HL-60 (cell line): ENCODE measurements around the gene ATF6B.

Experiments
- DNase-seq, 2 experiments: peaks; one replicate each; pipeline ENCODE4 v3.0.0-alpha.2; 2010 to 2020; ENCODE audit warnings: low read depth in 1 of 2, low spot score in 1 of 2
- H3K27ac ChIP-seq: fragments of 250-450 bp; sonication (Bioruptor Pico); replicated peaks from 2 replicates; pipeline ENCODE4 v1.5.1; 2020; ENCODE audit warnings: mild to moderate bottlenecking, moderate library complexity
- H3K27me3 ChIP-seq: fragments of 250-450 bp; sonication (Bioruptor Pico); 2 replicates; pipeline ENCODE4 v1.5.1; 2021; ENCODE audit warnings: mild to moderate bottlenecking, moderate library complexity; ENCODE audit not compliant: insufficient read depth, poor library complexity, severe bottlenecking
- H3K4me3 ChIP-seq: replicated peaks from 2 replicates; pipeline ENCODE4 v1.5.1; 2011; ENCODE audit warnings: mild to moderate bottlenecking, control low read depth, low read length; ENCODE audit not compliant: insufficient read depth
- GABPA ChIP-seq: IDR thresholded peaks from 2 replicates; pipeline ENCODE4 v1.6.1; 2012; ENCODE audit warnings: low read depth
- POLR2AphosphoS5 ChIP-seq: IDR thresholded peaks from 2 replicates; pipeline ENCODE4 v1.6.1; 2012; ENCODE audit warnings: low read depth
- SPI1 ChIP-seq: IDR thresholded peaks from 2 replicates; pipeline ENCODE4 v1.6.1; 2012; ENCODE audit warnings: low read depth, mild to moderate bottlenecking, borderline replicate concordance
- TF ChIP-seq, protein P1 (sequence below): IDR thresholded peaks from one replicate; pipeline ENCODE4 v1.5.1; 2011; ENCODE audit warnings: low read length, control low read depth, inconsistent platforms; ENCODE audit not compliant: insufficient read depth
- TF ChIP-seq, protein P2 (sequence below): IDR thresholded peaks from 2 replicates; pipeline ENCODE4 v1.6.1; 2012; ENCODE audit warnings: low read depth; ENCODE audit not compliant: insufficient replicate concordance

Gene ATF6B

GRCh38 chr6:32164295-32164694, 36.2 kb upstream of the ATF6B start, which contains the start of gene EGFL8:
TSS of gene EGFL8 (plus strand) at chr6:32164595. CDS start at chr6:32166166, 1,571 bp downstream.
- Histone ChIP-seq H3K4me3 (no peak within 1 kb of the TSS), H3K27me3 (no peaks in the 10 kb centered on the region), H3K27ac (no peak within 1 kb of the TSS)
- TF ChIP-seq, protein P1, sequence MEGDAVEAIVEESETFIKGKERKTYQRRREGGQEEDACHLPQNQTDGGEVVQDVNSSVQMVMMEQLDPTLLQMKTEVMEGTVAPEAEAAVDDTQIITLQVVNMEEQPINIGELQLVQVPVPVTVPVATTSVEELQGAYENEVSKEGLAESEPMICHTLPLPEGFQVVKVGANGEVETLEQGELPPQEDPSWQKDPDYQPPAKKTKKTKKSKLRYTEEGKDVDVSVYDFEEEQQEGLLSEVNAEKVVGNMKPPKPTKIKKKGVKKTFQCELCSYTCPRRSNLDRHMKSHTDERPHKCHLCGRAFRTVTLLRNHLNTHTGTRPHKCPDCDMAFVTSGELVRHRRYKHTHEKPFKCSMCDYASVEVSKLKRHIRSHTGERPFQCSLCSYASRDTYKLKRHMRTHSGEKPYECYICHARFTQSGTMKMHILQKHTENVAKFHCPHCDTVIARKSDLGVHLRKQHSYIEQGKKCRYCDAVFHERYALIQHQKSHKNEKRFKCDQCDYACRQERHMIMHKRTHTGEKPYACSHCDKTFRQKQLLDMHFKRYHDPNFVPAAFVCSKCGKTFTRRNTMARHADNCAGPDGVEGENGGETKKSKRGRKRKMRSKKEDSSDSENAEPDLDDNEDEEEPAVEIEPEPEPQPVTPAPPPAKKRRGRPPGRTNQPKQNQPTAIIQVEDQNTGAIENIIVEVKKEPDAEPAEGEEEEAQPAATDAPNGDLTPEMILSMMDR, result no peak
- TF ChIP-seq SPI1 (no peak), GABPA (no peak), POLR2AphosphoS5 (no peak)
- TF ChIP-seq, protein P2, sequence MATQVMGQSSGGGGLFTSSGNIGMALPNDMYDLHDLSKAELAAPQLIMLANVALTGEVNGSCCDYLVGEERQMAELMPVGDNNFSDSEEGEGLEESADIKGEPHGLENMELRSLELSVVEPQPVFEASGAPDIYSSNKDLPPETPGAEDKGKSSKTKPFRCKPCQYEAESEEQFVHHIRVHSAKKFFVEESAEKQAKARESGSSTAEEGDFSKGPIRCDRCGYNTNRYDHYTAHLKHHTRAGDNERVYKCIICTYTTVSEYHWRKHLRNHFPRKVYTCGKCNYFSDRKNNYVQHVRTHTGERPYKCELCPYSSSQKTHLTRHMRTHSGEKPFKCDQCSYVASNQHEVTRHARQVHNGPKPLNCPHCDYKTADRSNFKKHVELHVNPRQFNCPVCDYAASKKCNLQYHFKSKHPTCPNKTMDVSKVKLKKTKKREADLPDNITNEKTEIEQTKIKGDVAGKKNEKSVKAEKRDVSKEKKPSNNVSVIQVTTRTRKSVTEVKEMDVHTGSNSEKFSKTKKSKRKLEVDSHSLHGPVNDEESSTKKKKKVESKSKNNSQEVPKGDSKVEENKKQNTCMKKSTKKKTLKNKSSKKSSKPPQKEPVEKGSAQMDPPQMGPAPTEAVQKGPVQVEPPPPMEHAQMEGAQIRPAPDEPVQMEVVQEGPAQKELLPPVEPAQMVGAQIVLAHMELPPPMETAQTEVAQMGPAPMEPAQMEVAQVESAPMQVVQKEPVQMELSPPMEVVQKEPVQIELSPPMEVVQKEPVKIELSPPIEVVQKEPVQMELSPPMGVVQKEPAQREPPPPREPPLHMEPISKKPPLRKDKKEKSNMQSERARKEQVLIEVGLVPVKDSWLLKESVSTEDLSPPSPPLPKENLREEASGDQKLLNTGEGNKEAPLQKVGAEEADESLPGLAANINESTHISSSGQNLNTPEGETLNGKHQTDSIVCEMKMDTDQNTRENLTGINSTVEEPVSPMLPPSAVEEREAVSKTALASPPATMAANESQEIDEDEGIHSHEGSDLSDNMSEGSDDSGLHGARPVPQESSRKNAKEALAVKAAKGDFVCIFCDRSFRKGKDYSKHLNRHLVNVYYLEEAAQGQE, result no peak
- DNase-seq, result no peak

GRCh38 chr6:32163559-32164258, 35.7 kb upstream of the ATF6B start:
- DNase-seq, result no peak
- TF ChIP-seq SPI1, result no peak
- TF ChIP-seq, protein P2, result no peak
- TF ChIP-seq, protein P1, result no peak
- Histone ChIP-seq H3K27ac (no peak overlapping the region), H3K4me3 (no peak overlapping the region), H3K27me3 (no peaks in the 10 kb centered on the region)

GRCh38 chr6:32158052-32158451, 30.0 kb upstream of the ATF6B start:
- peaks cover 14% of the 10 kb centered on the region for H3K27me3 ChIP-seq
- no peak for DNase-seq
- TF ChIP-seq, protein P1, result no peak
- no peak for TF ChIP-seq SPI1
- TF ChIP-seq, protein P2, result no peak
- no peak for TF ChIP-seq POLR2AphosphoS5
- TF ChIP-seq GABPA, result no peak
- no peak overlapping the region for H3K27ac ChIP-seq
- H3K4me3 ChIP-seq, result no peak overlapping the region
